Cardiac muscle cell (in vitro differentiated cells and primary cell): ENCODE results near the gene TMEM167B. TPM values are rescaled to one million over a fixed set of nuclear protein-coding genes. Genes with fewer than 3 reads are reported as not detected.

Experiments used
- DNase-seq, 2 donors: peaks; one replicate each; pipeline versions ENCODE4 v3.0.0 to v3.0.0-alpha.2; 2010 to 2017; ENCODE audit warnings: low read depth in 1 of 2, low spot score in 1 of 2
- H3K27ac ChIP-seq: fragments of 200-600 bp; sonication (generic); 2 replicates; pipeline ENCODE4 v1.5.1; 2016
- H3K27me3 ChIP-seq: fragments of 200-600 bp; sonication (generic); 2 replicates; pipeline ENCODE4 v1.6.0; 2016; ENCODE audit warnings: control low read depth
- H3K36me3 ChIP-seq: fragments of 200-600 bp; sonication (generic); 2 replicates; pipeline ENCODE4 v1.5.1; 2016; ENCODE audit warnings: control low read depth
- H3K4me1 ChIP-seq: fragments of 200-600 bp; sonication (generic); 2 replicates; pipeline ENCODE4 v1.8.1; 2017; ENCODE audit warnings: low read depth, mild to moderate bottlenecking, mixed run types
- H3K4me3 ChIP-seq: fragments of 200-600 bp; sonication (generic); 2 replicates; pipeline ENCODE4 v1.5.1; 2016; ENCODE audit warnings: mild to moderate bottlenecking
- H3K9me3 ChIP-seq: fragments of 200-600 bp; sonication (generic); 2 replicates; pipeline ENCODE4 v1.5.1; 2017; ENCODE audit warnings: low read depth, mild to moderate bottlenecking, control low read depth
- polyA plus RNA-seq: library from polyadenylated mRNA; unstranded; fragments of >200 nt; fragmentation: Nextera tagmentation; extraction: Ambion mirVana; gene quantifications from 2 replicates; pipeline ENCODE4 v1.2.1, GENCODE V29; 2016
- total RNA-seq: library from RNA; depleted of rRNA; stranded (reverse); fragments of >200 nt; gene quantifications from 2 replicates; pipeline ENCODE4 v1.2.3, GENCODE V29; 2016
- TF ChIP-seq, protein P1 (sequence below): IDR thresholded peaks from 2 replicates; pipeline ENCODE4 v1.5.1; 2012; ENCODE audit warnings: low read depth, mild to moderate bottlenecking, low read length

TMEM167B gene
- total and polyA plus RNA-seq, 2 experiments from 2014 or later: 18.7 to 19.3 TPM

GRCh38 chr1:109060707-109061106 lies 29.9 kb upstream of the TMEM167B start:
- H3K4me3 ChIP-seq: no peak overlapping the region
- H3K9me3 ChIP-seq: no peaks in the 10 kb centered on the region
- no peak overlapping the region for H3K27ac ChIP-seq
- DNase-seq: no peak
- H3K27me3 ChIP-seq: no peaks in the 10 kb centered on the region
- TF ChIP-seq, protein P1, sequence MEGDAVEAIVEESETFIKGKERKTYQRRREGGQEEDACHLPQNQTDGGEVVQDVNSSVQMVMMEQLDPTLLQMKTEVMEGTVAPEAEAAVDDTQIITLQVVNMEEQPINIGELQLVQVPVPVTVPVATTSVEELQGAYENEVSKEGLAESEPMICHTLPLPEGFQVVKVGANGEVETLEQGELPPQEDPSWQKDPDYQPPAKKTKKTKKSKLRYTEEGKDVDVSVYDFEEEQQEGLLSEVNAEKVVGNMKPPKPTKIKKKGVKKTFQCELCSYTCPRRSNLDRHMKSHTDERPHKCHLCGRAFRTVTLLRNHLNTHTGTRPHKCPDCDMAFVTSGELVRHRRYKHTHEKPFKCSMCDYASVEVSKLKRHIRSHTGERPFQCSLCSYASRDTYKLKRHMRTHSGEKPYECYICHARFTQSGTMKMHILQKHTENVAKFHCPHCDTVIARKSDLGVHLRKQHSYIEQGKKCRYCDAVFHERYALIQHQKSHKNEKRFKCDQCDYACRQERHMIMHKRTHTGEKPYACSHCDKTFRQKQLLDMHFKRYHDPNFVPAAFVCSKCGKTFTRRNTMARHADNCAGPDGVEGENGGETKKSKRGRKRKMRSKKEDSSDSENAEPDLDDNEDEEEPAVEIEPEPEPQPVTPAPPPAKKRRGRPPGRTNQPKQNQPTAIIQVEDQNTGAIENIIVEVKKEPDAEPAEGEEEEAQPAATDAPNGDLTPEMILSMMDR: no peak
- H3K4me1 ChIP-seq: no peaks in the 10 kb centered on the region
- peaks cover 15% of the 10 kb centered on the region for H3K36me3 ChIP-seq

DNA sequence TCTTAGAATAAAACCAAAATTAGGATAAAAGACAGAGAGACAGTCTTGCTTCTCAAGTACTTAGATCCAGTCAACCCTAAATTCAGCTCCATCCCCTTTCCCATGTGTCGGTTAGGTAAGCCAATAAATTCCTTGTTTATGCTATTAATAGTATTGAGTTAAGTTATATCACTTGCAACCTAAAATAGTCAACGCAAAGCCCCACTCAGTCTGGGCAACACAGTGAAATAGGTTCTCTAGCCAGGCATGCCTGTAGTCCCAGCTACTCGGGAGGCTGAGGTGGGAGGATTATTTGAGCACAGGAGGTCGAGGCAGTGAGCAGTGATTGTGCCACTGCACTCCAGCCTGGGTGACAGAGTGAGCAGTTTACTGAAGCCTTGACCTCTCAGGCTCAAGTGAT lies 29.4 kb upstream of the TMEM167B start:
- peaks cover 15% of the 10 kb centered on the region for H3K36me3 ChIP-seq
- no peak overlapping the region for H3K4me3 ChIP-seq

GRCh38 chr1:109065137-109065536 lies 25.4 kb upstream of the TMEM167B start:
- TF ChIP-seq, protein P1: no peak
- H3K9me3 ChIP-seq: no peaks in the 10 kb centered on the region
- H3K4me1 ChIP-seq: no peaks in the 10 kb centered on the region
- DNase-seq: no peak
- H3K27ac ChIP-seq: no peak overlapping the region
- H3K27me3 ChIP-seq: no peaks in the 10 kb centered on the region
- peaks cover 15% of the 10 kb centered on the region for H3K36me3 ChIP-seq
- no peak overlapping the region for H3K4me3 ChIP-seq

More for the DNA sequence above, 29.4 kb upstream of the TMEM167B start:
- Histone ChIP-seq H3K9me3 (no peaks in the 10 kb centered on the region), H3K27me3 (no peaks in the 10 kb centered on the region), H3K4me1 (no peaks in the 10 kb centered on the region), H3K27ac (no peak overlapping the region)
- DNase-seq: no peak
- TF ChIP-seq, protein P1: no peak

GRCh38 chr1:109067883-109068282 lies 22.7 kb upstream of the TMEM167B start:
- no peaks in the 10 kb centered on the region for H3K4me1 ChIP-seq
- no peak overlapping the region for H3K27ac ChIP-seq
- H3K27me3 ChIP-seq: no peaks in the 10 kb centered on the region
- TF ChIP-seq, protein P1: no peak
- DNase-seq: no peak
- no peak overlapping the region for H3K4me3 ChIP-seq
- peaks cover 9% of the 10 kb centered on the region for H3K36me3 ChIP-seq
- H3K9me3 ChIP-seq: no peaks in the 10 kb centered on the region

GRCh38 chr1:109069294-109069693 lies 21.3 kb upstream of the TMEM167B start:
- DNase-seq: no peak
- TF ChIP-seq, protein P1: no peak
- no peaks in the 10 kb centered on the region for H3K9me3 ChIP-seq
- H3K4me1 ChIP-seq: no peaks in the 10 kb centered on the region
- no peaks in the 10 kb centered on the region for H3K27me3 ChIP-seq
- peaks cover 4% of the 10 kb centered on the region for H3K36me3 ChIP-seq
- no peak overlapping the region for H3K27ac ChIP-seq
- H3K4me3 ChIP-seq: no peak overlapping the region
